ENCODE results near the gene SFSWAP. TPM values are rescaled to one million over a fixed set of nuclear protein-coding genes. Genes with fewer than 3 reads are reported as not detected.

SFSWAP gene
- total and polyA plus RNA-seq, 2 of the 8 experiments (the other 6 are each of a cell fraction or from before 2014, with no cell fraction given), result 36.5 to 49.5 TPM

DNA sequence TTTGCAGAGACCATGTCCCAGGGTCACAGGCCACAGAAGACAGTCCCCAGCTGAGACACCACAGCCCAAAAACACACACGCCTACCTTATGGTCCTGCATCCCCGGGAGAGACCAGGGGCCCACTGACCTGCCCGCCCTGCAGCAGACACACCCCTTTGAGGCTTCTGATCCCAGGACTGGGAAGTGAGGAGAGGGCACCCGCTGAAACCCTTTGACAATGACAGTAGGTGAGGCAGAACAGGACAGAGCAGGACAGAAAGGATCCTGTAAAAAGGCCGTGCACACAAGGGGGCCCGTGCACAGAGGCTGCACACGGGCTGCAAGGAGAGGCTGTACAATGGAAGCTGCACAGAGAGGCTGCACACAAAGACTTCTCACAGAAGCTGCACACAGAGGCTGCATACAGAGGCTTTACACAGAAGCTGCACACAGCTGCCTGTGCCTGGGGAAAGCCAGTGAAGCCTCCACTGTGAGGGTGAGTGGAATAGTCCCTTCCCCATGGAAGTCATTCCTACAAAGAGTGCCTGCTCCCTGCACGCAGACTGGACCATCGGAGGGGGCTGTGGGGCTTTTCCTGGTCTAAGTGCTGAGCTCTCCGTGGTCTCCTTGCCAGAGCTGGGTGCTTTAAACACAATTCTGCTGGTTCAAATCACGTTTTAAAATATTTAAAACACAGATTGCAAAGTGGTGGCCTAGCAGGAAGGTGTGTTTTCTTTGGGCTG lies 16.6 kb upstream of the SFSWAP start:
- 83% methylated on average over 11 of the region's 11 CpGs; no CpG with 5 or more reads in 1 of the 2 experiments for WGBS, 2 experiments (ENCODE audit: extremely low coverage in 1 of 2, insufficient coverage in 1 of 2, insufficient read length in 1 of 2, insufficient replicate concordance in 2 of 2, low coverage in 1 of 2, low lambda C conversion rate in 2 of 2, missing lambda C conversion rate in 1 of 2)
- no peaks in the 10 kb centered on the region for H3K79me2 ChIP-seq (ENCODE audit: control insufficient read depth in 1 of 2, insufficient read depth in 2 of 2, low read length in 2 of 2)
- no peak overlapping the region for H2BK5ac ChIP-seq (ENCODE audit: low read depth, low read length)
- CTCF ChIA-PET (ENCODE audit: partially characterized antibody), result interaction anchor here (0.6 to 0.7 kb wide), 2 partner anchors 61 to 329 kb away, joined by 3 read pairs; no protein-coding TSS in a partner anchor
- no peaks in the 10 kb centered on the region for H3K27me3 ChIP-seq (replicated peaks in 1 of 4; ENCODE audit: control insufficient read depth in 3 of 4, extremely low read depth in 1 of 4, insufficient read depth in 3 of 4, low read length in 3 of 4)
- H2BK12ac ChIP-seq (ENCODE audit: low read depth, low read length), result no peak overlapping the region
- no peaks in the 10 kb centered on the region; a peak in 1 of 4 replicates for H3K9me3 ChIP-seq (ENCODE audit: insufficient read depth in 2 of 2, low read depth in 1 of 2, low read length in 1 of 2)
- no peak overlapping the region for H3K4me2 ChIP-seq (ENCODE audit: insufficient read depth in 1 of 2, low read depth in 2 of 2, low read length in 2 of 2)
- no peak overlapping the region for H3K9ac ChIP-seq (replicated peaks in 1 of 4; ENCODE audit: extremely low read depth in 1 of 4, low read depth in 3 of 4, low read length in 3 of 4)
- no peak overlapping the region for H2BK120ac ChIP-seq (replicated peaks; ENCODE audit: low read depth, low read length)
- no peak overlapping the region for H2BK20ac ChIP-seq (ENCODE audit: low read length)
- DNase-seq (ENCODE audit: low read depth in 1 of 2, low spot score in 2 of 2), result peak in 1 of 2 experiments; percentile 34
- no peak overlapping the region for H3K14ac ChIP-seq (ENCODE audit: insufficient read length)
- H3K56ac ChIP-seq (replicated peaks; ENCODE audit: insufficient read length, low read depth, low read length), result no peak overlapping the region
- no peak overlapping the region for H4K91ac ChIP-seq (replicated peaks; ENCODE audit: insufficient read length, low read length)
- H3K79me1 ChIP-seq (ENCODE audit: low read depth, low read length), result no peaks in the 10 kb centered on the region
- H3K4me3 ChIP-seq (ENCODE audit: extremely low read depth in 1 of 4, insufficient read depth in 2 of 4, low read depth in 3 of 4, low read length in 4 of 4), result no peak overlapping the region
- H3K36me3 ChIP-seq (ENCODE audit: control insufficient read depth in 2 of 4, insufficient read depth in 4 of 4, low read length in 3 of 4), result no peaks in the 10 kb centered on the region
- no peak overlapping the region for H3K4ac ChIP-seq (replicated peaks; ENCODE audit: insufficient read length, low read depth, low read length)
- POLR2A ChIA-PET (ENCODE audit: partially characterized antibody), result no interaction called here
- H4K5ac ChIP-seq (ENCODE audit: insufficient read length, low read depth, low read length), result no peak overlapping the region
- FAIRE-seq, result no peak
- no peaks in the 10 kb centered on the region for H3K4me1 ChIP-seq (replicated peaks in 1 of 4; ENCODE audit: control insufficient read depth in 3 of 4, insufficient read depth in 4 of 4, low read length in 3 of 4)
- TF ChIP-seq, protein P1, sequence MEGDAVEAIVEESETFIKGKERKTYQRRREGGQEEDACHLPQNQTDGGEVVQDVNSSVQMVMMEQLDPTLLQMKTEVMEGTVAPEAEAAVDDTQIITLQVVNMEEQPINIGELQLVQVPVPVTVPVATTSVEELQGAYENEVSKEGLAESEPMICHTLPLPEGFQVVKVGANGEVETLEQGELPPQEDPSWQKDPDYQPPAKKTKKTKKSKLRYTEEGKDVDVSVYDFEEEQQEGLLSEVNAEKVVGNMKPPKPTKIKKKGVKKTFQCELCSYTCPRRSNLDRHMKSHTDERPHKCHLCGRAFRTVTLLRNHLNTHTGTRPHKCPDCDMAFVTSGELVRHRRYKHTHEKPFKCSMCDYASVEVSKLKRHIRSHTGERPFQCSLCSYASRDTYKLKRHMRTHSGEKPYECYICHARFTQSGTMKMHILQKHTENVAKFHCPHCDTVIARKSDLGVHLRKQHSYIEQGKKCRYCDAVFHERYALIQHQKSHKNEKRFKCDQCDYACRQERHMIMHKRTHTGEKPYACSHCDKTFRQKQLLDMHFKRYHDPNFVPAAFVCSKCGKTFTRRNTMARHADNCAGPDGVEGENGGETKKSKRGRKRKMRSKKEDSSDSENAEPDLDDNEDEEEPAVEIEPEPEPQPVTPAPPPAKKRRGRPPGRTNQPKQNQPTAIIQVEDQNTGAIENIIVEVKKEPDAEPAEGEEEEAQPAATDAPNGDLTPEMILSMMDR (IDR thresholded peaks at IDR 0.05; ENCODE audit: control extremely low read depth in 1 of 3, insufficient read depth in 1 of 3, low read depth in 1 of 3, low read length in 3 of 3), result peak in 1 of 3 experiments; percentile 6; a peak in 1 of 4 replicates
- TF ChIP-seq ASH2L (IDR thresholded peaks at IDR 0.05; ENCODE audit: low read length) (no peak), RAD21 (IDR thresholded peaks at IDR 0.05 in 1 of 2, conservative IDR thresholded peaks at IDR 0.05 in 1 of 2; ENCODE audit: low read depth in 2 of 2, low read length in 2 of 2) (peak in 1 of 2 experiments; percentile 33; a peak in 2 of 4 replicates), ZNF274 (IDR thresholded peaks at IDR 0.05; ENCODE audit: borderline replicate concordance, extremely low read depth, low read length) (no peak)
- no peak overlapping the region for H2AFZ ChIP-seq (ENCODE audit: low read length)
- H3K27ac ChIP-seq (ENCODE audit: low read depth, low read length), result no peak overlapping the region
- H2BK15ac ChIP-seq (ENCODE audit: low read length), result no peak overlapping the region
- no peak overlapping the region for H3K18ac ChIP-seq (ENCODE audit: extremely low read depth, low read length)
- no peak overlapping the region for H2AK5ac ChIP-seq (ENCODE audit: low read depth, low read length)
- no peak overlapping the region for H3K23ac ChIP-seq (ENCODE audit: insufficient read length)
- peaks cover 0 to 2% of the 10 kb centered on the region in 2 experiments for H4K20me1 ChIP-seq (replicated peaks in 1 of 2; ENCODE audit: control insufficient read depth in 1 of 2, insufficient read depth in 2 of 2, low read length in 2 of 2)
- no peak overlapping the region for H4K8ac ChIP-seq (ENCODE audit: extremely low read depth, insufficient read depth, low read length)
- H3K23me2 ChIP-seq (ENCODE audit: low read depth, low read length), result peaks cover under 1% of the 10 kb centered on the region; the same call in 1 of the 2 replicates
